H1 (cell line): ENCODE results near the gene GALNT7. TPM values are rescaled to one million over a fixed set of nuclear protein-coding genes. Genes with fewer than 3 reads are reported as not detected.

Experiments used
- CTCF ChIA-PET: fragments of 300-600 bp; sonication (Branson Sonifier 250); formaldehyde crosslinking; loops from one replicate; lab custom pipeline; 2021; ENCODE audit not compliant: partially characterized antibody; lab: Charles Lee
- POLR2A ChIA-PET: fragments of 300-600 bp; sonication (Branson Sonifier 250); formaldehyde crosslinking; loops from one replicate; lab custom pipeline; 2021; ENCODE audit warnings: inconsistent platforms; ENCODE audit not compliant: partially characterized antibody; lab: Charles Lee
- DNase-seq, 2 experiments: peaks; one replicate each; pipeline versions ENCODE4 v3.0.0 to v3.0.0-alpha.2; 2010 to 2022; ENCODE audit warnings: low spot score in 2 of 2, low read depth in 1 of 2, mixed read lengths in 1 of 2
- FAIRE-seq: peaks from 2 replicates; lab custom pipeline; 2011; peaks lifted over from hg19 to GRCh38; lab: Jason Lieb, UNC
- H2AFZ ChIP-seq: 2 replicates; pipeline ENCODE4 v1.8.1; 2012; ENCODE audit warnings: low read length, inconsistent platforms
- H2AK5ac ChIP-seq: 2 replicates; pipeline ENCODE4 v1.6.1; 2013; ENCODE audit warnings: low read depth, low read length
- H2BK120ac ChIP-seq: replicated peaks from 2 replicates; pipeline ENCODE3; 2013; ENCODE audit warnings: low read depth, low read length, inconsistent platforms
- H2BK12ac ChIP-seq: 2 replicates; pipeline ENCODE4 v1.6.1; 2013; ENCODE audit warnings: low read depth, low read length
- H2BK15ac ChIP-seq: 2 replicates; pipeline ENCODE4 v1.6.1; 2013; ENCODE audit warnings: low read length
- H2BK20ac ChIP-seq: 2 replicates; pipeline ENCODE4 v1.6.1; 2013; ENCODE audit warnings: low read length
- H2BK5ac ChIP-seq: 2 replicates; pipeline ENCODE4 v1.6.1; 2013; ENCODE audit warnings: low read depth, low read length
- H3K14ac ChIP-seq: 2 replicates; pipeline ENCODE4 v1.6.1; 2013; ENCODE audit warnings: inconsistent platforms; ENCODE audit not compliant: insufficient read length
- H3K18ac ChIP-seq: 2 replicates; pipeline ENCODE4 v1.6.1; 2013; ENCODE audit warnings: low read length; ENCODE audit errors: extremely low read depth
- H3K23ac ChIP-seq: 2 replicates; pipeline ENCODE4 v1.6.1; 2013; ENCODE audit warnings: inconsistent platforms; ENCODE audit not compliant: insufficient read length
- H3K23me2 ChIP-seq: 2 replicates; pipeline ENCODE4 v1.6.1; 2013; ENCODE audit warnings: low read depth, low read length
- H3K27ac ChIP-seq: 2 replicates; pipeline ENCODE4 v1.6.1; 2011; ENCODE audit warnings: low read depth, low read length, inconsistent platforms
- H3K27me3 ChIP-seq, 4 experiments: replicated peaks in 1 of 4; 1 replicate in 1 of 4; 2 replicates in 3 of 4; pipeline versions ENCODE4 v1.6.1 to v1.8.1; 2011 to 2013; ENCODE audit warnings: low read length in 3 of 4, mild to moderate bottlenecking in 3 of 4, inconsistent platforms in 2 of 4, mixed read lengths in 2 of 4, moderate library complexity in 1 of 4; ENCODE audit not compliant: control insufficient read depth in 3 of 4, insufficient read depth in 3 of 4; ENCODE audit errors: extremely low read depth in 1 of 4
- H3K36me3 ChIP-seq, 4 experiments: 2 replicates each; pipeline versions ENCODE4 v1.6.1 to v1.8.1; 2011 to 2013; ENCODE audit warnings: mild to moderate bottlenecking in 4 of 4, low read length in 3 of 4, moderate library complexity in 2 of 4, control low read depth in 1 of 4, inconsistent platforms in 1 of 4; ENCODE audit not compliant: insufficient read depth in 4 of 4, control insufficient read depth in 2 of 4
- H3K4ac ChIP-seq: replicated peaks from 2 replicates; pipeline ENCODE3; 2013; ENCODE audit warnings: low read length, low read depth, mixed read lengths, inconsistent platforms; ENCODE audit not compliant: insufficient read length
- H3K4me1 ChIP-seq, 4 experiments: replicated peaks in 1 of 4; 1 replicate in 1 of 4; 2 replicates in 3 of 4; pipeline versions ENCODE4 v1.6.1 to v1.8.1; 2011 to 2013; ENCODE audit warnings: low read length in 3 of 4, inconsistent platforms in 2 of 4, mixed read lengths in 1 of 4; ENCODE audit not compliant: insufficient read depth in 4 of 4, control insufficient read depth in 3 of 4
- H3K4me2 ChIP-seq, 2 experiments: 2 replicates each; pipeline versions ENCODE4 v1.6.1 to v1.8.1; 2011 to 2013; ENCODE audit warnings: low read depth in 2 of 2, low read length in 2 of 2, control low read depth in 1 of 2, inconsistent platforms in 1 of 2, mild to moderate bottlenecking in 1 of 2; ENCODE audit not compliant: insufficient read depth in 1 of 2
- H3K4me3 ChIP-seq, 4 experiments: fragments of 200-600, 300-600 bp in 1 of 4; sonication (generic), shearing (Covaris generic), sonication (Bioruptor Twin) in 1 of 4; 2 replicates each; pipeline versions ENCODE4 v1.5.1 to v1.8.1; 2011 to 2016; ENCODE audit warnings: low read length in 4 of 4, low read depth in 3 of 4, control low read depth in 2 of 4, inconsistent platforms in 2 of 4, mild to moderate bottlenecking in 2 of 4, mixed read lengths in 1 of 4, moderate library complexity in 1 of 4; ENCODE audit not compliant: insufficient read depth in 2 of 4; ENCODE audit errors: extremely low read depth in 1 of 4
- H3K56ac ChIP-seq: replicated peaks from 2 replicates; pipeline ENCODE3; 2013; ENCODE audit warnings: low read depth, mild to moderate bottlenecking, mixed read lengths, low read length, inconsistent platforms; ENCODE audit not compliant: insufficient read length
- H3K79me1 ChIP-seq: 2 replicates; pipeline ENCODE4 v1.6.1; 2013; ENCODE audit warnings: low read depth, low read length, control low read depth
- H3K79me2 ChIP-seq, 2 experiments: 2 replicates each; pipeline versions ENCODE4 v1.6.1 to v1.8.1; 2012 to 2013; ENCODE audit warnings: low read length in 2 of 2, mild to moderate bottlenecking in 2 of 2, inconsistent platforms in 1 of 2; ENCODE audit not compliant: insufficient read depth in 2 of 2, control insufficient read depth in 1 of 2
- H3K9ac ChIP-seq, 4 experiments: replicated peaks in 1 of 4; 1 replicate in 1 of 4; 2 replicates in 3 of 4; pipeline versions ENCODE4 v1.6.1 to v1.8.1; 2011 to 2013; ENCODE audit warnings: low read depth in 3 of 4, low read length in 3 of 4, control low read depth in 2 of 4, mild to moderate bottlenecking in 2 of 4, moderate library complexity in 2 of 4, inconsistent platforms in 1 of 4; ENCODE audit errors: extremely low read depth in 1 of 4
- H3K9me3 ChIP-seq, 2 experiments: 2 replicates each; pipeline versions ENCODE4 v1.6.1 to v1.8.1; 2012 to 2013; ENCODE audit warnings: mild to moderate bottlenecking in 2 of 2, moderate library complexity in 2 of 2, control low read depth in 1 of 2, inconsistent platforms in 1 of 2, low read depth in 1 of 2, low read length in 1 of 2, mixed read lengths in 1 of 2; ENCODE audit not compliant: insufficient read depth in 2 of 2
- H4K20me1 ChIP-seq, 2 experiments: replicated peaks in 1 of 2; 2 replicates each; pipeline versions ENCODE3 to v1.8.1; 2011 to 2013; ENCODE audit warnings: inconsistent platforms in 2 of 2, low read length in 2 of 2, mild to moderate bottlenecking in 1 of 2; ENCODE audit not compliant: insufficient read depth in 2 of 2, control insufficient read depth in 1 of 2
- H4K5ac ChIP-seq: 2 replicates; pipeline ENCODE4 v1.6.1; 2013; ENCODE audit warnings: low read length, low read depth, mixed read lengths, inconsistent platforms; ENCODE audit not compliant: insufficient read length
- H4K8ac ChIP-seq: 2 replicates; pipeline ENCODE4 v1.8.0; 2013; ENCODE audit warnings: mild to moderate bottlenecking, moderate library complexity, low read length, inconsistent platforms; ENCODE audit not compliant: insufficient read depth; ENCODE audit errors: extremely low read depth
- H4K91ac ChIP-seq: replicated peaks from 2 replicates; pipeline ENCODE3; 2013; ENCODE audit warnings: low read length, mixed read lengths, inconsistent platforms; ENCODE audit not compliant: insufficient read length
- CHD1 ChIP-seq: IDR thresholded peaks from 2 replicates; pipeline ENCODE4 v1.6.1; 2012; ENCODE audit warnings: low read depth, low read length, improper control_type of control experiment
- CHD2 ChIP-seq: IDR thresholded peaks from 2 replicates; pipeline ENCODE4 v1.6.1; 2012; ENCODE audit warnings: low read length, improper control_type of control experiment
- GTF2F1 ChIP-seq: IDR thresholded peaks from 2 replicates; pipeline ENCODE4 v1.6.1; 2012; ENCODE audit warnings: low read depth, low read length, improper control_type of control experiment, borderline replicate concordance
- HDAC2 ChIP-seq, 2 experiments: fragments of 300-600 bp in 1 of 2; sonication (generic) in 1 of 2; IDR thresholded peaks; 2 replicates each; pipeline ENCODE4 v1.6.1; 2011 to 2012; ENCODE audit warnings: low read depth in 2 of 2, low read length in 2 of 2, mild to moderate bottlenecking in 2 of 2, moderate library complexity in 2 of 2, borderline replicate concordance in 1 of 2, inconsistent platforms in 1 of 2
- NRF1 ChIP-seq: IDR thresholded peaks from 2 replicates; pipeline ENCODE4 v1.6.1; 2011; ENCODE audit warnings: mild to moderate bottlenecking, low read depth, low read length, improper control_type of control experiment
- SIN3A ChIP-seq, 2 experiments: IDR thresholded peaks in 1 of 2; conservative IDR thresholded peaks in 1 of 2; 2 replicates each; pipeline ENCODE4 v1.6.1; 2011 to 2012; ENCODE audit warnings: low read length in 2 of 2, improper control_type of control experiment in 1 of 2, low read depth in 1 of 2, mild to moderate bottlenecking in 1 of 2
- SP1 ChIP-seq: IDR thresholded peaks from 2 replicates; pipeline ENCODE4 v1.6.1; 2011; ENCODE audit warnings: low read depth, low read length
- SP4 ChIP-seq: IDR thresholded peaks from 2 replicates; pipeline ENCODE4 v1.6.1; 2012; ENCODE audit warnings: low read length, inconsistent platforms
- TAF7 ChIP-seq: optimal IDR thresholded peaks from 2 replicates; pipeline ENCODE3; 2011; ENCODE audit warnings: low read depth, mild to moderate bottlenecking, inconsistent platforms, low read length, moderate library complexity, borderline replicate concordance
- TEAD4 ChIP-seq: IDR thresholded peaks from 2 replicates; pipeline ENCODE4 v1.6.1; 2012; ENCODE audit warnings: low read depth, low read length, inconsistent platforms, mixed read lengths
- WGBS, 2 experiments: shearing (Covaris generic) in 1 of 2; methylation state at CpG; one replicate each; pipeline versions ENCODE4 v1.1.6 to v1.1.7; 2013 to 2015; ENCODE audit warnings: low lambda C conversion rate in 2 of 2, mixed read lengths in 2 of 2, inconsistent platforms in 1 of 2, low coverage in 1 of 2, missing lambda C conversion rate in 1 of 2; ENCODE audit not compliant: insufficient replicate concordance in 2 of 2, insufficient coverage in 1 of 2, insufficient read length in 1 of 2; ENCODE audit errors: extremely low coverage in 1 of 2, missing lambda C conversion rate in 1 of 2; 5-methylcytosine and 5-hydroxymethylcytosine counted together
- polyA plus RNA-seq, 7 experiments: library from polyadenylated mRNA; depleted of rRNA in 3 of 7; stranded (reverse) in 5 of 7; unstranded in 2 of 7; fragments of >200 nt in 5 of 7; fragments of 200-250 nt in 2 of 7; gene quantifications; 1 replicate in 5 of 7; 2 replicates in 1 of 7; 4 replicates in 1 of 7; pipeline versions ENCODE4 v1.2.1 to v1.2.3, GENCODE V29; 2011 to 2013; ENCODE audit warnings: missing spikeins in 2 of 7, mixed read lengths in 2 of 7
- total RNA-seq: library from RNA; stranded (reverse); fragmentation: NEBNext Ultra II Directional; extraction: Animal tissue kit (Norgen Biotek cat#: 25700); gene quantifications from 2 replicates; pipeline ENCODE4 v1.2.1, GENCODE V29; 2021
- TF ChIP-seq, protein P1 (sequence below), 3 experiments: IDR thresholded peaks; 1 replicate in 2 of 3; 2 replicates in 1 of 3; pipeline versions ENCODE4 v1.5.1 to v1.6.1; 2011; ENCODE audit warnings: low read length in 3 of 3, mild to moderate bottlenecking in 3 of 3, inconsistent platforms in 2 of 3, low read depth in 1 of 3, moderate library complexity in 1 of 3; ENCODE audit not compliant: insufficient read depth in 1 of 3; ENCODE audit errors: control extremely low read depth in 1 of 3

GALNT7 gene
- total and polyA plus RNA-seq, 2 of the 8 experiments (the other 6 are each of a cell fraction or from before 2014, with no cell fraction given), result 22.4 to 85.5 TPM

DNA sequence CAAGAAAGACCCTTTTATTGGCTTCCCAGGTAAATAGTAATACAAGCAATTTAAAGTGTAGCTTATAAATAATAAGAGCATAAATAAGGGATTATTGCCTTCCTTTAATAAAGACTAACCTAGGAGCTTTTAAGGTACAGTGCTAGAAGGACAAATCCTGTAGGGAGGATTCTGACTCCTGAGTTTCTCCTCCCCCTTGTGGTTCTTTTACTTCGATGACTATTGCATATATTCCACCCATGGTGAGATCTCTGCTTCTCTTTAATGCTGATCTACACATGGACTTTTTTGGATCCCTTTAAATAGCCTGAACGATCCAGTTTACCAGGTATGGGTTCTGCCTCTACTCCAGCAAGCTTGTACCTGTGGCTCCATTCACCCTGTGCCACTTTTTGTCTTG lies 2.5 kb downstream of the GALNT7 start:
- Histone ChIP-seq H3K27me3 (no peaks in the 10 kb centered on the region), H3K4me3 (peak overlapping the region in 1 of 4 experiments; percentile 82; a peak in 2 of 8 replicates), H3K36me3 (no peaks in the 10 kb centered on the region), H4K5ac (no peak overlapping the region), H2AK5ac (no peak overlapping the region), H3K4me1 (peaks cover 12 to 37% (median 25%) of the 10 kb centered on the region in 4 experiments), H3K14ac (no peak overlapping the region), H3K23ac (no peak overlapping the region), H2BK5ac (no peak overlapping the region; the same call in 1 of the 2 replicates), H2BK12ac (no peak overlapping the region), H3K23me2 (peaks cover 3% of the 10 kb centered on the region; the same call in 1 of the 2 replicates), H3K18ac (no peak overlapping the region; the same call in 1 of the 2 replicates), H4K20me1 (peaks cover 3 to 10% of the 10 kb centered on the region in 2 experiments), H2BK20ac (no peak overlapping the region), H3K79me2 (peaks cover 30 to 70% of the 10 kb centered on the region in 2 experiments), H3K79me1 (peaks cover 2% of the 10 kb centered on the region; the same call in 1 of the 2 replicates), H2AFZ (no peak overlapping the region), H3K9me3 (no peaks in the 10 kb centered on the region), H2BK120ac (no peak overlapping the region), H3K4me2 (peak overlapping the region; percentile 88), H3K9ac (no peak overlapping the region), H4K8ac (no peak overlapping the region), H3K27ac (no peak overlapping the region), H2BK15ac (no peak overlapping the region), H3K56ac (no peak overlapping the region), H3K4ac (no peak overlapping the region), H4K91ac (no peak overlapping the region)
- POLR2A ChIA-PET, result interaction anchor here (1.6 to 2.9 kb wide), 2 partner anchors 86 to 162 kb away, joined by 3 to 9 read pairs; partner anchors contain the start of gene HMGB2
- FAIRE-seq, result no peak
- CTCF ChIA-PET, result interaction anchor here (0.7 to 3.2 kb wide), 19 partner anchors 15 to 158 kb away, joined by 3 to 21 read pairs (median 5); no protein-coding TSS in a partner anchor
- no peak for DNase-seq
- 43% methylated on average over 2 of the region's 2 CpGs; no CpG with 5 or more reads in 1 of the 2 experiments for WGBS, 2 experiments
- no peak for TF ChIP-seq CHD2
- TF ChIP-seq SP4, result no peak
- no peak for TF ChIP-seq CHD1
- TF ChIP-seq TEAD4, result no peak
- no peak for TF ChIP-seq NRF1
- TF ChIP-seq, protein P1, sequence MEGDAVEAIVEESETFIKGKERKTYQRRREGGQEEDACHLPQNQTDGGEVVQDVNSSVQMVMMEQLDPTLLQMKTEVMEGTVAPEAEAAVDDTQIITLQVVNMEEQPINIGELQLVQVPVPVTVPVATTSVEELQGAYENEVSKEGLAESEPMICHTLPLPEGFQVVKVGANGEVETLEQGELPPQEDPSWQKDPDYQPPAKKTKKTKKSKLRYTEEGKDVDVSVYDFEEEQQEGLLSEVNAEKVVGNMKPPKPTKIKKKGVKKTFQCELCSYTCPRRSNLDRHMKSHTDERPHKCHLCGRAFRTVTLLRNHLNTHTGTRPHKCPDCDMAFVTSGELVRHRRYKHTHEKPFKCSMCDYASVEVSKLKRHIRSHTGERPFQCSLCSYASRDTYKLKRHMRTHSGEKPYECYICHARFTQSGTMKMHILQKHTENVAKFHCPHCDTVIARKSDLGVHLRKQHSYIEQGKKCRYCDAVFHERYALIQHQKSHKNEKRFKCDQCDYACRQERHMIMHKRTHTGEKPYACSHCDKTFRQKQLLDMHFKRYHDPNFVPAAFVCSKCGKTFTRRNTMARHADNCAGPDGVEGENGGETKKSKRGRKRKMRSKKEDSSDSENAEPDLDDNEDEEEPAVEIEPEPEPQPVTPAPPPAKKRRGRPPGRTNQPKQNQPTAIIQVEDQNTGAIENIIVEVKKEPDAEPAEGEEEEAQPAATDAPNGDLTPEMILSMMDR (IDR thresholded peaks at IDR 0.05; ENCODE audit: control extremely low read depth in 1 of 3, insufficient read depth in 1 of 3, low read depth in 1 of 3, low read length in 3 of 3), result peak in 2 of 3 experiments; percentile 15 to 31; a peak in 2 of 4 replicates
- no peak for TF ChIP-seq TAF7
- no peak for TF ChIP-seq HDAC2 (IDR thresholded peaks at IDR 0.05; ENCODE audit: borderline replicate concordance in 1 of 2, low read depth in 2 of 2, low read length in 2 of 2)
- TF ChIP-seq SP1, result no peak
- no peak for TF ChIP-seq GTF2F1
- TF ChIP-seq SIN3A (conservative IDR thresholded peaks at IDR 0.05 in 1 of 2, IDR thresholded peaks at IDR 0.05 in 1 of 2; ENCODE audit: low read depth in 1 of 2, low read length in 2 of 2), result no peak
